Hematopoietic multipotent progenitor cell (in vitro differentiated cells): ENCODE data around the gene PNPLA6. TPM values are rescaled to one million over a fixed set of nuclear protein-coding genes. Genes with fewer than 3 reads are reported as not detected.
"Not testable (repeated sequence)": the region's sequence is repeated elsewhere in the genome, so short reads cannot be mapped to it uniquely, and the experiment has no call there.

Source experiments
- DNase-seq, 3 donors: peaks; one replicate each; pipeline ENCODE4 v3.0.0-alpha.2; 2011 to 2015; ENCODE audit warnings: low read depth in 2 of 3, low spot score in 2 of 3
- total RNA-seq: library from RNA; depleted of rRNA; stranded (reverse); fragments of >200 nt; gene quantifications from one replicate; pipeline ENCODE4 v1.2.3, GENCODE V29; 2012

Gene PNPLA6
- total RNA-seq, 1 donor, result 109 TPM

DNA sequence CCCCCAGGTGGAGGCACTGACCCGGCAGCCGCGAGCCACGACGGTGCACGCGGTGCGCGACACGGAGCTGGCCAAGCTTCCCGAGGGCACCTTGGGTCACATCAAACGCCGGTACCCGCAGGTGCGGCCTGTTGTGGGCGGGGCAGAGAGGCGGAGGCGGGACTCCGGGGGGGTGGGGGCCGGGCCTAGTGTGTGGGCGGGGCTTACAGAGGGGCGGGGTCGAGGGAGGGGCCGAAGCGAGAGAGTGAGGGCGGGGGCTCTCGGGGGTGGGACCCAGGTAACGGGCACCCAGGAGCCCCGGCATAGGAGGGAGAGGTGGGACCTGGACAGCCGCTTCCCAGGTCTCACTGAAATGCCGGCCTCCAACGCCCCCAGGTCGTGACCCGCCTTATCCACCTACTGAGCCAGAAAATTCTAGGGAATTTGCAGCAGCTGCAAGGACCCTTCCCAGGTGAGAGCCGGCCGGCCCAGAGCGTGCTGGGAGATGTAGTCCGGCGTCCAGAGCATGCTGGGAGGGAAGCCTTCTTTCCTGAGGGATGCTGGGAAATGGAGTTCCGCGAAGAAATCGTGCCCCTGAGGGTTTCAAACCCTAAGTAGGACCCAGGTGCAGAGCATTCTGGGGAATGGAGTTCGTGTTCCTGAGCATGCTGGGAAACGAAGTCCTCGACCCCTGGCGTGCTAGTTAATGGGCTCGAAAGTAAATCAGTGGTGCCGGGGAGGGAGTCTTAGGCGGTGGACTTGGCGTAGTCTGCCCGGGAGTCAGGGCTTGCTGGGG lies 15.7 kb downstream of the PNPLA6 start:
- DNase-seq, result peak in 1 of 3 donors; percentile 79

DNA sequence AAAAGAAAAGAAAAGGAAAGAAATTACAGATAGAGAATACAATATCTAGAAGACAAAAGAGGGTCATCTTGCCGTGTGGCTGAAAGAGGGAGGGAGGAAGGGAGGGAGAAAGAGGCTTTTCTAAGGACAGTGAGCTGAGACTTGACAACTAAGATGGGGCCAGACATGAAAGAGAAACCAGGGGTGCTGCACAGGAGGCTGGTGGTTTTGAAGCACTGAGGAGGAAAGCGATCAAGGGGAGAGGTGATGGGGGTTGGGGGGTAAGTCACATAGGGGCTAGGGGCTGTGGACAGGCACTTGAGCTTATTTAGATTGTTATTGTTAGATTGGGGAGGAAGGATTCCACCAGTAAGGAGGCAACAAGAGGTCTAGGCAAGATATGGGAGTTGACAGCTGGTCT lies 17.3 kb downstream of the PNPLA6 start:
- no peak for DNase-seq

DNA sequence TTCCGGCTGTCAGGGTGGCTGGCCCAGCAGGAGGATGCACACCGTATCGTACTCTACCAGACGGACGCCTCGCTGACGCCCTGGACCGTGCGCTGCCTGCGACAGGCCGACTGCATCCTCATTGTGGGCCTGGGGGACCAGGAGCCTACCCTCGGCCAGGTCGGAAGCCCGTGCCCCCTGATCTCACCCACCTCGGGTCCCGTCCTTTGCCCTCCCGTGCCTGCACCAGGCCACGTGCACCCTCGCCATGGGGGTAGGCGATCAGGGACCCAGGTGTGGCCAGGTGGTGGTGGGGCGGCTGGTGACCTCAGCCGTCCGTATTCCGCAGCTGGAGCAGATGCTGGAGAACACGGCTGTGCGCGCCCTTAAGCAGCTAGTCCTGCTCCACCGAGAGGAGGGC lies 19.0 kb downstream of the PNPLA6 start:
- DNase-seq, result no peak

DNA sequence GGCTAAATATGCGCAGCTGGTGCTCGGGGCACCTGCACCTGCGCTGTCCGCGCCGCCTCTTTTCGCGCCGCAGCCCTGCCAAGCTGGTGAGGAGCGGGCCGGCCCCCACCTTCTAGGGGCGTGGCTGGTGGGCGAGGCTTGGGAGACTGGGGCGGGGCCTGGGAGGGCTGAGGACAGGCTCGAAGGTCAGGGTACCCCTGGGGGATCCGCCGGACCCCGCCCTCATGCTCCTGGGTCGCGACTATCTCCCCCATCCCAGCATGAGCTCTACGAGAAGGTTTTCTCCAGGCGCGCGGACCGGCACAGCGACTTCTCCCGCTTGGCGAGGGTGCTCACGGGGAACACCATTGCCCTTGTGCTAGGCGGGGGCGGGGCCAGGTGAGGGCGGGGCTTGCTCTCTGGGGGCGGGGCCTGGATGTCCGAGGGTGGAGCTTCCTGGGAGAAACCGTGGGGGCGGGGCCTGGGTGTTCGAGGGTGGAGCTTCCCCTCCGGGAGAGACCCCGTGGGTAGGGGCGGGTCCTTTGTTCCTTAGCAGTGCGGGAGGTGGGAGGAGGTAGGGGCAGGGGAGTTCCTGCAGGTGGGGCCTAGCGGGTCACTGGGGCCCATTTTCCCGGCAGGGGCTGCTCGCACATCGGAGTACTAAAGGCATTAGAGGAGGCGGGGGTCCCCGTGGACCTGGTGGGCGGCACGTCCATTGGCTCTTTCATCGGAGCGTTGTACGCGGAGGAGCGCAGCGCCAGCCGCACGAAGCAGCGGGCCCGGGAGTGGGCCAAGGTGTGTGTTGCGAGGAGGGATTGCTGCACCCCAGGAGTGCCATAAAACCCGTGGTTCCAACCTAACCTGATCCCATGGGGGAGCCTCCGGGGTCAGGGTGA lies 19.7 kb downstream of the PNPLA6 start:
- DNase-seq, result no peak

DNA sequence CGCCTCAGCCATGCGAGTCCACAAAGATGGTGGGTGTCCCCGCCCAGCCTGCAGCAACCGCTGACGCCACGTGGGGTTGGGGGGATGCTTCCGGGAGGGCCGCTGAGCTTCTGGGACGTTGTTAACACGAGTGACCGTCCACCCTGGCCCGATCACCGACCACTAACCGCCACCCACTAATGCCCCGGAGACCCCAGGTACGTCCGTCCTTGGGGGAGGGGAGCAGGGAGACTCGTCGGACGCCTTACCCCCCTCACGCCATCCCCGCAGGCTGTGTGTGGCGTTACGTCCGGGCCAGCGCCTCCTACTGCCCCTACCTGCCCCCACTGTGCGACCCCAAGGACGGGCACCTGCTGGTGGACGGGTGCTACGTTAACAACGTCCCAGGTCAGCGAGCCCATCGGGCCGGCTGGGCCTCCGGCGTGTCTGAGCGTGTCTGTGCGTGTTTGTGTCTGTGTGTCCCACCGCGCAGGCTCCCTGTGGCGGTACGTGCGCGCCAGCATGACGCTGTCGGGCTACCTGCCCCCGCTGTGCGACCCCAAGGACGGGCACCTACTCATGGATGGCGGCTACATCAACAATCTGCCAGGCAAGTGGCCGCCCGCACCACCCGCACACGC lies 21.3 kb downstream of the PNPLA6 start:
- no peak for DNase-seq

DNA sequence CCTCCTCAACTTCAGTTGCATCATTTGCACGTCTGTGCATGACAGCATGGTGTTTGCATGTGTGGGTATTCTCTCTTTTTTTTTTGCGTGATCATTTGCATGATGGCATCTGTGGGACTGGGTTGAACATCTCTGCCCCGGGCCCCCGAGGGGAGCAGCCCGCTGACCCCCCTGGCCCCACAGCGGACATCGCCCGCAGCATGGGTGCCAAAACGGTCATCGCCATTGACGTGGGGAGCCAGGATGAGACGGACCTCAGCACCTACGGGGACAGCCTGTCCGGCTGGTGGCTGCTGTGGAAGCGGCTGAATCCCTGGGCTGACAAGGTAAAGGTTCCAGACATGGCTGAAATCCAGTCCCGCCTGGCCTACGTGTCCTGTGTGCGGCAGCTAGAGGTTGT lies 23.1 kb downstream of the PNPLA6 start:
- DNase-seq, result no peak

DNA sequence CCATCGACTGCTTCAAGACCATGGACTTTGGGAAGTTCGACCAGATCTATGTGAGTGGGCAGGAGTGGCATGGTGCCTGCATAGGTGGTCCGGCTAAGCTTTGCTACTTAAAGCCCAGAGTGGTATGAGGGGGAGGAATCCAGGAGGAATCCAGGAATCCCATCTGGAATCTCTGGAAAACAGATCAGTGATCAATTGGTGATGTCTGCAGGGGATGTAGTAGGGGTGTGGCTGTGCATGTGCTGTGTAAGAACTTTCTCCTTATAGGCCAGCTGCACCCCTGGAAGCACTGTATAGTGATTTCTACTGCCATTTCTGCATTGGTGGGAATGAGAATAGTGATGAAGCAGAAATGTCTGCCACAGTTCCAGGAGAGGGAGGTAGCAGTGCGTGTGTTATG lies 23.6 kb downstream of the PNPLA6 start:
- no peak for DNase-seq

DNA sequence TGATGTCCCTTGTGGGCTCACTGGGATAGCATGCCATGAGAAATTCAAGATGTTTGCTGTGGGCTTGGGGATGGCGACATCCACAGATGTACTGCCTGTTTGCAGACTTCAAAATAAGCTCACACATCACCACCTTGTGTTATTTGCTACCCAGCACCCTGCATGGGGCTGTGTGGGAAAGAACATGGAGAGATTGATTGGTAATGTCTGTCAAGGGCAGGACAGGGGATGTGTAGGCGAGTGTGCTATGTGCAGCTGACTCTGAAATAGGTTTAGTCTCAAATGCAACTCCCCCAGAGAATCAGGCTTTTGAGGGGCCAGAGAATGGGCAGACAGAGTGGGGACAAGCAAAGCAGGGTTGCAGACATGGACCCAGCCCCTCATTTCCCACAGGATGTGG lies 24.7 kb downstream of the PNPLA6 start:
- DNase-seq, result no peak

DNA sequence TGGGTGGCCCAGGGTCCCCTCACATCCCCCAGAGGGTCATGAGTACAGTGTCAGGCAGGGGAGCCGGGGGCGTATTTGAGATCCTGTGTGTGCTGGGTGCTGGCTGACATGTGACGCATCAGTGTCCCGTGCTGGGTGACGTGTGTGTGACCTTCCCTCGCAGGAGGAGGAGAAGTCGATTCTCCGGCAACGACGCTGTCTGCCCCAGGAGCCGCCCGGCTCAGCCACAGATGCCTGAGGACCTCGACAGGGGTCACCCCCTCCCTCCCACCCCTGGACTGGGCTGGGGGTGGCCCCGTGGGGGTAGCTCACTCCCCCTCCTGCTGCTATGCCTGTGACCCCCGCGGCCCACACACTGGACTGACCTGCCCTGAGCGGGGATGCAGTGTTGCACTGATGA lies 25.8 kb downstream of the PNPLA6 start:
- DNase-seq, result no peak

DNA sequence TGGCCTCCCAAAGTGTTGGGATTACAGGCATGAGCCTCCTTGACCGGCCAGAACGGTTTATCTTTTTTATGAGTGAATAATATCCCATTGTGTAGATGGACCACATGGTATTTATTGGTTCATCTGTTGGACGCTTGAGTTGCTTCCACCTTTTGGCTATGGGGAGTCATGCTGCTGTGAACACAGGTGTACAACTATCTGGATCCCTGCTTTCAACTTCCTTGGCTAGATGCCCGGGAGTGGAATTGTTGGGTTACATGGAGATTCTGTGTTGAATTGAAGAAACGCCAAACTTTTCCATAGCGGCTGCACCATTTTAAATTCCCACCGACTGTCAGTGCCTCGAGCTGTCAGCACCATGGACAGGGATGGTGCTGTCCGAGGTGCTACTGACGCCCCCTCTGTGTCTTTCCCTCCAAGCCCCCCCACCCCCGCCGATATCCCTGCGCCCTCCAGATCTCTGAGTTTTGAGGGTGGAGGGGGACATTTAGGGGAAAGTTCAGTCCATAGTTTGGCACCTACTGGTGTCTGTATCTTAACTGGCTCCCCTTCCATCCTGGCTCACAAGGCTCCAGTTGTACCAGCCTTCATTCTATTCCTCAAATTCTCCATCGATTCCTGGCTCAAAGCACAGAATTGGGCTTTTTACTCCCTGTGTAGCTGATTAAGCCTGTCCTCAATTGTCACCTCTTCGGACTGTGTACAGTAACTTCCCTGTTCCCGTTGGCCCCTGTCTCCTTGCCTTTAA lies 27.3 kb downstream of the PNPLA6 start:
- DNase-seq, result no peak

DNA sequence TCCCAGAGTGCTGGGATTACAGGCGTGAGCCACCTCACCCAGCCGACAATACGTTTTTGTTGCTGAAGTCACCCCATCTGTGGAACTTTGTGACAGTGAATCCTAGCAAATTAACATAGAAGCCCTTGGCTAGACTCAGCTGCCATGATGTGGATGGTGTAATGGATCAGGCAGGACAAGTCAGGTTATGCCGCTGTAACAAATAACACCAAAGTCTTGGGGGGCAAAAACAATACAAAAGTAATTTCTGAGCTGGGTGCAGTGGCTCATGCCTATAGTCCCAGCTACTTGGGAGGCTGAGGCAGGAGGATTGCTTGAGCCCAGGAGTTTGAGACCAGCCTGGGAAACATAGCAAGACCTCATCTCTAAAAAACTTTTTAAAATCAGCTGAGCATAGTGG lies 29.3 kb downstream of the PNPLA6 start:
- no peak for DNase-seq

DNA sequence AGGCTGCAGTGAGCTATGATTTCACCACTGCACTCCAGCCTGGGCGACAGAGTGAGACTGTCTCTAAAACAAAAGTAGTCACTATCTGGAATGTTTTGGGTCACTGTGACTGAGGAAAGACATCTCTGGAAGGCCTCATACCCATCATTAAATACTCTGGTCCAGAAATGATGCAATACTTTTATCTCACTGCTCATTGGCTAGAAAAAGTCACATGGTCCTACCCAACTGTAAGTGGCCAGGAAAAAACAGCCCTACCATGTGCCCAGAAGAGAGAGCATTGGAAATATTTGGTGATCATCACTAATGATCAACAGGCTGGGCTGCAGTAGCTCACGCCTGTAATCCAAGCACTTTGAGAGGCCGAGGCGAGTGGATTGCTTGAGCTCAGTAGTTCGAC lies 29.8 kb downstream of the PNPLA6 start:
- DNase-seq, result no peak

DNA sequence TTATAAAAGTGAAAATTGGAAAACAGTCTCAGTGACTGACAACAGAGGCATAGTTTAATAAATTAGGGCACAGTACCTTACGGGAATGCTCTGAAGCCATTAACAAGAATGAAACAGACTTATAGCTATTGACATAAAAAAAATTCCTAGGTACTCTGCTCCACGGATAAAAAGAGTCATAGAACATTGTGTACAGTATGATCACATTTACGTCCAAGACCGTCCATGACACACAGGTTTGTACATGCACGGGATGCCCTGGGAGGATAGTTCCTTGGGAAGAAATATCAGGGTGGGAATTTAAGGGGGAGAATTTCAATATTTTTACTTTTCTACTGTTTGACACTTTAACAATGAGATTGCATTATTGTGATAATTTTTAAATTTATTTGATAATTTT lies 35.2 kb downstream of the PNPLA6 start:
- DNase-seq, result no peak

DNA sequence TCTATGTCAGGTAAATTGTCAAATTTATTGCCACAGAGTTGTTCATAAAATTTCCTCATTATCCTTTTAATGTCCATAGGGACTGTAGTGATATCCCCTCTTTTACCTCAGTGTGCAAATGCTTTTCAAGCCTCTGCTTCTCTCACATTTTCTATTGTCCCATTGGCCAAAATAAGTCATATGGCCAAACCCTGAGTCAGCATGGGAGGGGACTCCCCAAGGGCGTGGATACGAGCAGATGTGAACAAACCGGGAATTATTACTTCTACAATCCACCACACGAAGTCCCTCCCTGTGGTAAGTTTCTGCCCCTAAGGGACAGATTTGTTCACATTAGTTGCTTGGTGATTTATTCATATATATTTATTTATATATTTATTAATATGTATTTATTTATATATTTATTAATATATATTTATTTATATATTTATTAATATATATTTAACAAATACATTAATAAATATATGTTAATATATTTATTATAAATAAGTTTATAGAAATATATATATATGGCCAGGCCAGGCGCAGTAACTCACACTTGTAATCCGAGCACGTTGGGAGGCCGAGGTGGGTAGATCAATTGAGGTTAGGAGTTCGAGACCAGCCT lies 40.0 kb downstream of the PNPLA6 start:
- DNase-seq, result peak in 2 of 3 donors; percentile 56 to 58

DNA sequence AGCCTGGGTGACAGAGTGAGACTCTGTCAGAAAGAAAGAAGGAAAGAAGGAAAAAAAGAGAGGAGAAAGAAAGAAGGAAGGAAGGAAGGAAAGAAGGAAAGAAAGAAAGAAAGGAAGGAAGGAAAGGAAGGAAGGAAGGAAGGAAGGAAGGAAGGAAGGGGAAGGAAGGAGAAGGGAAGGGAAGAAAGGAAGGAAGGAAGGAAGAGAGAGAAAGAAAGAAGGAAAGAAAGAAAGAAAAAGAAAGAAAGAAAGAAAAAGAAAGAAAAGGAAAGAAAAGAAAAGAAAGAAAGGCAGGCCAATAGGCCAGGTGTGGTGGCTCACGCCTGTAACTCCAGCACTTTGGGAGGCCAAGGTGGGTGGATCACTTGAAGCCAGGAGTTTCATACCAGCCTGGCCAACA lies 41.9 kb downstream of the PNPLA6 start:
- DNase-seq, result not testable (repeated sequence)

DNA sequence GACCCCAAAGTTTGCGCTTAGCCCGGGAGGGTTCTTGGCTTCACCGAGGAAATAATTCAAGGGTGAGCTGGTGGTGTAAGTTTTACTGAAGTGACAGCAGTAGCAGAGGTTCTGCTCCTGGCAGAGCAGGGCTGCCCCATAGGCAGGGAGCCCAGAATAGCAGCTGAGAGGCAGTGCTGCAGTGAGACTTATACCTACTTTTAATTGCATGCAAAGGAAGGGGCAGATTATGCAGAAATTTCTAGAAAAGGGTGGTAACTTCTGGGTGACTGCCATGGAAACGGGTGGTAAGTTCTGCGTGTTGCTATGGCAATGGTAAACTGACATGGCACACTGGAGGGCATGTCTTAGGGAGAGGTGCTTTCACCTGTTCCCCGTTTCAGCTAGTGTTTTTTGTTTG lies 42.6 kb downstream of the PNPLA6 start:
- no peak for DNase-seq

DNA sequence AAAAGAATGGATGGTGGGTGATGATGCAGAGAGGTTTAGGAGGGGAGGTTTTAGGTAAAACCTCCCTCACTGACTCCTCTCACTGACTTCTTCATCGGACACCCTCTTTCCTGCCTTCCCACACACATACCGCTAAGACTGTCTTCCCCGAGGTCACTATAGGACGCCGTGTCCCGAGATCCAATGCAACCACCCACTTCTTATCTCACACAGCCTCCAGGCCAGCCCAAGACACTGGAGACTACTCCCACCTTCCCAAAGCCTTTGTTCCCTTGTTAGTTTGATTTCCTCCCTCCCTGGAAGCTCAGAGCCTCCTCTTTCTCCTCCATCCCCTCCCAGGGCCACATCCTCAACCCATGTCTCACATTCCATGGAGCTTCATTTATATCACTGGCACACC lies 43.7 kb downstream of the PNPLA6 start:
- DNase-seq, result no peak

DNA sequence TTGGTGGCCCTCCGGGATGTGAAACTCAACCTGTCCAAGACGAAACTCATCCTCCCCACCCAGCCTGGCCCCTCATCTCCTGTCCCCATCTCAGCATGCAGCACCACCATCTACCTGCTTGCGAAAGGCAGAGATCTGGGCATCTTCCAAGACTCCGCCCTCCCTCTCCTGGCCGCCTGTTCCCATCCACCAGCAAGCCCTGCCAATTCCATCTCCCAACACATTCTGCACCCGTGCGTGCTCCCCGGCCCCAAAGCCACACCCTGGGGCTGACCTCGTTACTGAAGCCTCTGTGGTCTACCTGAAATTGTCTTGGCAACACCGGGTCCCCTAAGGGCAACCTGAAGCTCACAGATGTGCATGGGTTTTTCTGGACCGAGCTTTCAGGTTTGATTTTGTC lies 46.9 kb downstream of the PNPLA6 start:
- DNase-seq, result no peak

DNA sequence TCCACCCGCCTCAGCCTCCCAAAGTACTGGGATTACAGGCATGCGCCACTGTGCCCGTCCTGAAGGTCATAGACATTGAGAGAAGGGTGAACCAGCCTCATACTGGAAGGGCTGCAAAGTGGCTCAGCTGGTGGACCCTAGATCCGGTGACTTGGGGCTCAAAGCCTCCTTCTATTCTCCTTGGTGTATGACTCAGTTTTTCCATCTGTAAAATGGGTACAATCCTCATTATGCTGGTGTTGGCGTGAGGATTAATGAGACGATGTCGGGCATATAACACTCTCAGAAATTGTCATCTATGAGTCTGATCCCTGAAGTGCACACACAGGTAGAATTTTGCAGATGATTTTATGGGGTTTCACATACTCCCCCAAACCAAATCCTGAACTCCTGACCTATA lies 54.3 kb downstream of the PNPLA6 start:
- DNase-seq, result no peak

DNA sequence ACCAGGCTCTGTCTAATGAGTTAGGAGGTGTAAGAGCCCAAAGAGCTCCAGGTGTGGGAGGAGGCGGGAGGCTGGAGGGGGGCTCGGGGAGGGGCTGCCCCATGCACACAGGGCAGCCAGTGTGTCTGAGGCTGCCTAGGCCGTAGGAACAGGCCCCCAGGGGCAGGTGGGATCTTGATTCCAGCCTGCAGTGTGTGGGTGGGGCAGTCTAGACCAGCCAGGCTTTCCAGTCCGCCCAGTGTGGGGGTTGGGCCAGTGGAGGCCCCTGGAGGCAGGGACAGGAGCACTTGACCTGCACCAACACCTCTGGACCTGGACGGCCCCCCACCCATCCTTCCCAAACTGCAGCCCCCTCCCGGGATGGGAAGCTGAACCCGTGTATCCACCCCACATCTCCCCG lies 54.7 kb downstream of the PNPLA6 start:
- no peak for DNase-seq
